Measurements from ENCODE around the gene DAAM2. TPM values are rescaled to one million over a fixed set of nuclear protein-coding genes. Genes with fewer than 3 reads are reported as not detected.

DAAM2 gene
- total RNA-seq, 2 experiments from 2014 or later, result not detected

DNA sequence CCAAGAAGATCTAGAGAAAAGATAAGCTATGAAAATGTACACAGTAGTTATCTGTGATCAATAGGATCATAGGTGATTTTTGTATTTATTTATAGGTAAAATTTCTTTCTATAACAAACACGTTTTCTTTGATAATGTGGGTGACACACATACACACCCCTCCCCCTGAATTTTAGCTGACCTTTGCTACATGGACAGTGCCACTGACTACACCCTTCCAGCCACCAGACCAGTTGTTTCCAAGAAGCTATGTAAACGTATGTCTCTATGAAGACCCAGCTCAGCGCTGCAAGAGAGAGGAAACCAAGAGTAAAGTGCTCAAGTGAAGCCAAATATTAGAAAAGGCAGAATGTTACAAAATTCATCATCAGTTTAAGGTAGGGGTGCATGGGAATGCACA lies 125.8 kb downstream of the DAAM2 start:
- no peaks in the 10 kb centered on the region for H3K36me3 Mint-ChIP-seq (ENCODE audit: low read depth)
- CTCF ChIA-PET, result no interaction called here
- no peaks in the 10 kb centered on the region for H3K27me3 Mint-ChIP-seq
- no peaks in the 10 kb centered on the region for H3K9me3 Mint-ChIP-seq
- POLR2A ChIA-PET, result no interaction called here
- no peak overlapping the region for H3K4me3 Mint-ChIP-seq
- H3K27ac Mint-ChIP-seq, result no peak overlapping the region
- DNase-seq, result no peak
- peaks cover 3% of the 10 kb centered on the region for H3K4me1 Mint-ChIP-seq

DNA sequence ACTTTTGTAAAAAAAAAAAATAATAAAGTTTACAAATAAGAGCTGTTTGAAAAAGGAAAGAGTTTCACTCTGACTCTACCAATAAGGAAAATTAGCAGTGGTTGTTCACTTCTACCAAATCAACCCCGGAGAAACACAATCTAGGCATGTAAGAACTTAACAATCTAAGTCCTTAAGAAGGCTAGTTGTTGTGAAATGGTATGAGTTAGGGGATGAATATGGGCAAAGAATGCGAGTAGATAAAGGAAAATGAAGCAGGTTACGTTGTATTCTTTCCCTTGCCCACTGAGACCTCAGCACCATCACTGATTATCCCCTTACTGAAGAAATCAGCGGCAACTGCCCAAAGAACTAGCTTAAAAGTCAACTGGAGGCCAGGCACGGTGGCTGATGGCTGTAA lies 126.7 kb downstream of the DAAM2 start:
- no peaks in the 10 kb centered on the region for H3K9me3 Mint-ChIP-seq
- no peaks in the 10 kb centered on the region for H3K27me3 Mint-ChIP-seq
- H3K27ac Mint-ChIP-seq, result no peak overlapping the region
- ChIA-PET POLR2A (no interaction called here), CTCF (interaction anchor here (0.7 to 1.0 kb wide), 2 partner anchors 14 to 19 kb away, joined by 3 to 4 read pairs; no protein-coding TSS in a partner anchor)
- H3K4me3 Mint-ChIP-seq, result no peak overlapping the region
- H3K4me1 Mint-ChIP-seq, result peaks cover 4% of the 10 kb centered on the region
- no peak for DNase-seq
- H3K36me3 Mint-ChIP-seq (ENCODE audit: low read depth), result no peaks in the 10 kb centered on the region

DNA sequence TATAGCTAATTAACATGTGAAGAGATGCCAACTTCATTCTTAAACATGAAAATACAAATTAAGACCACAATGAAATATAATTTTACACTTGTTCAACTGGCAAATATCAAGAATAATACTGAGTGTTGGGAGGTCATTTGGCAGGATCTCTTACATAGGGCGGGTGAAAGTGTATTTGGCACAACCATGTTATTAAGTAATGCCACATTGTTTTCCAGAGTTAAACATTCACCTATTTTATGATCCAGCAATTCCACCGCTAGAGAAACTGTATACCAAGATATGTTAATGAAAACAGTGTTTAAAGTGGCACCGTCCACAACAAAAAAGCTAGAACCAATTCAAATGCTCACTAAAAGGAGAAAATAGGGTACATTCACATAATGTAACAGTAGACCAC lies 128.0 kb downstream of the DAAM2 start:
- Mint-ChIP-seq H3K9me3 (no peaks in the 10 kb centered on the region), H3K36me3 (ENCODE audit: low read depth) (no peaks in the 10 kb centered on the region), H3K4me1 (peaks cover 4% of the 10 kb centered on the region), H3K27ac (no peak overlapping the region), H3K4me3 (no peak overlapping the region), H3K27me3 (no peaks in the 10 kb centered on the region)
- no peak for DNase-seq
- ChIA-PET CTCF (interaction anchor here (1.2 kb wide), 1 partner anchor 12 kb away, joined by 6 read pairs; no protein-coding TSS in a partner anchor), POLR2A (no interaction called here)

DNA sequence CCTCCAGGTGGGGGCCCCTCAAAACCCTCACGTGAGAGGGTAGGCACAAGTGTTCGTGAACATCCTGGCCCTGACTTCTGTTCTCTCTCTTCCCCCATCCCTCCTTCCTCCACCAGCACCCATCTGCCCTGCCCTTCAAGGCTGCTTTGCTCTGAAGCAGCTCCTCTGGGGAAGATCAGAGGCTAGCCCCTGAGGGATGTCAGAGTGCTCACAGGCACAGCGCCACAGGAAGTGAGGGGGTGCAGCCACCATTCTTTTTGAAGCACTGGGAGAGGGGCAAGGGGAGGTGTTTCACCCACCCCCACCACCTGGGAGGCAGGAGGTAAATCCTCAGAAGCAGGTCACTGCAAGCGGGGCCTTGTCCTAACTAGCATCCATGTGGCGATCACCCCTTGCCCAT lies 130.6 kb downstream of the DAAM2 start:
- no peaks in the 10 kb centered on the region for H3K27me3 Mint-ChIP-seq
- POLR2A ChIA-PET, result no interaction called here
- peaks cover 4% of the 10 kb centered on the region for H3K36me3 Mint-ChIP-seq (ENCODE audit: low read depth)
- no peak overlapping the region for H3K27ac Mint-ChIP-seq
- no peak for DNase-seq
- CTCF ChIA-PET, result no interaction called here
- no peak overlapping the region for H3K4me3 Mint-ChIP-seq
- peaks cover 7% of the 10 kb centered on the region for H3K4me1 Mint-ChIP-seq
- peaks cover 6% of the 10 kb centered on the region for H3K9me3 Mint-ChIP-seq

DNA sequence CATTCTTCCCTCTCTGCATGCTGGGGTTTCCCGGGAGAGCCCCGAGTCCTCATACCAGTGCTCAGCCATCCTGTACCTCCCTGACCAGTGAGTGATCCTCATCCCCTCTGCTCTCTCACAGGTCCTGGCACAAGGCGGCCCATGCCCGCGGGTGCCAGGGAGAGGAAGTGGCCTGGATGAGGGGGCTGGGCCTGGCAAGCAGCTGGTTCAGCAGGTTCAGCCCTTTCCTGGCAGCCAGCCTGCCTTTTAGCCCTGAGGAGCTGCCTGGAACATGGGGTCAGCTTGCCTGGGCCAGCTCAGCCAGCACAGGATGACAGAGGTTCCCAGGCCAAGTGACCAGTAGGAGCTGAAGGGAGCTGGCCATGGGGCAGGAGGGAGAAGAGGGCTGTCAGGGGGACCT lies 131.2 kb downstream of the DAAM2 start:
- H3K9me3 Mint-ChIP-seq, result peaks cover 6% of the 10 kb centered on the region
- CTCF ChIA-PET, result no interaction called here
- POLR2A ChIA-PET, result no interaction called here

DNA sequence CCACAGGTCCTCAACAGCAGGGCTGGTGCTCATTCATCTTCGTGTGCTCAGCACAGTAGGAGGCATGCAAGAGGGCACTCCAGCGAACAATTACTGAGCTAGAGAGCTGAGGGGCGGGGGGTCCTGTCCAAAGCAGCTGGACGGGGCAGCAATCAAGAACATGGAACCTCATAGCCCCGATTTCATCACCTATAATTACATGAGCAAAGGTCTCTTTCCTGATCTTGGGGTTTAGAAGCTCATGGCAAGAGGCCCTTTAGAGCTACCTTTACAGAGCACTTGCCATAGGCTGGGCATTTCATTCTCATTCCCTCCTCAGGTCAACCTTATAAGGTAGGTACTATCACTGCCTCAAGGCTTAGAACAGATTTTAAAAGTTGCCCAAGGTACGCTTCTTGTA lies 131.7 kb downstream of the DAAM2 start:
- DNase-seq, result no peak
- Mint-ChIP-seq H3K27ac (no peak overlapping the region), H3K36me3 (ENCODE audit: low read depth) (peaks cover 4% of the 10 kb centered on the region), H3K9me3 (peaks cover 6% of the 10 kb centered on the region), H3K27me3 (no peaks in the 10 kb centered on the region), H3K4me1 (peaks cover 7% of the 10 kb centered on the region), H3K4me3 (no peak overlapping the region)
- POLR2A ChIA-PET, result no interaction called here
- CTCF ChIA-PET, result no interaction called here

More for the DNA sequence above, 131.2 kb downstream of the DAAM2 start:
- DNase-seq, result no peak
- peaks cover 7% of the 10 kb centered on the region for H3K4me1 Mint-ChIP-seq
- no peaks in the 10 kb centered on the region for H3K27me3 Mint-ChIP-seq
- peaks cover 4% of the 10 kb centered on the region for H3K36me3 Mint-ChIP-seq (ENCODE audit: low read depth)
- no peak overlapping the region for H3K4me3 Mint-ChIP-seq
- no peak overlapping the region for H3K27ac Mint-ChIP-seq

DNA sequence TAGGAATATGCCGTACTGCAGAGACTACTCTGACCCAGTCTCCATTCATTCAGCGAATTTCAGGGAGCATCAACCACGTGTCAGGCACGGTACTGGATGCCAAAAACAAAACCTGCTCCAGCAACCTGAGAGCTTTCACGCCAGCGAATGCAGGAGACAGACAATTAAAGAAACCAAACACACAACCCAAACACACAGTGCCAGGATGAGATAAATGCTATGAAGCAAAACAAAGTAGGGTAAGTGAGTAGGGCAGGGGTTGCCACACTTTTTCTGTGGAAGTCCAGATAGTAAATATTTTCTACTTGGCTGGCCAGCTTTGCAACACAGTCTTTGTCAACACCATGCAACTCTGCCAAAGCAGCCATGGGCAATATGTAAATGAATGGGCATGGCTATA lies 132.1 kb downstream of the DAAM2 start:
- POLR2A ChIA-PET, result no interaction called here
- CTCF ChIA-PET, result interaction anchor here (0.6 kb wide), 1 partner anchor 1917 kb away, joined by 3 read pairs; no protein-coding TSS in a partner anchor
- Mint-ChIP-seq H3K9me3 (peaks cover 6% of the 10 kb centered on the region), H3K27ac (no peak overlapping the region), H3K4me1 (peaks cover 9% of the 10 kb centered on the region), H3K4me3 (no peak overlapping the region), H3K36me3 (ENCODE audit: low read depth) (peaks cover 4% of the 10 kb centered on the region), H3K27me3 (no peaks in the 10 kb centered on the region)
- DNase-seq, result no peak

DNA sequence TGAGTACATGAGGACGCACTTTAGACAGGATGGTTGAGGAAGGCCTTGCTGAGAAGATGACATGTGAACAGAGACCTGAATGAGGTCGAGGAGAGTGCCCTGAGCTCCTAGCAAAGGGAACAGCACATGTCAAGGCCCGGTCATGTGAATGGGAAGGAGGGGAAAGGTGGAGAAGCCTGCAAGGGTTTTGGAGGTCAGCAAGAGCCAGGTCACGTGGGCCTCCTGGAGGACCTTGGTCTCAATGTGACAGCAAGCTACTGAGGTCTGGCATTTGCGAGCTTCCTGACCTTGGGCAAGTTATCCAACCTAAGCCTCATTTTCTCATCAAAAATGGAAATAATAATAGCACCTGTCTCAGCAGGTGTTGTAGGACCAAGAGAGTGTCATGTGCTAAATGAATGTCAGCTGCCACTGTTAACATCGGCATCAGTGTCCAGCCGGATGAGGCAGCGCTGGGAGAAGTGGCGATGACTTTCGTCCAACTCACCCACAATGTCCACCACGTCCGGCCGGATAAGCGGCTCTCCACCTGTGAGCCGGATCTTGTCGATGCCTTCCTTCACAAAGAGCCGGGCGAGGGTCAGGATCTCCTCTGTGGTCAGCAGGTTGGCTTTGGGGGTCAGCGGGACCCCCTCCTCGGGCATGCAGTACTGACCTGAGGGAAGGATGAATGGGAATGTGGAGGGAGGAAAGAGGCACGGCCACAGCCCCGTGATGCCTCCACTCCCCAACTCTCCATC lies 133.2 kb downstream of the DAAM2 start:
- Mint-ChIP-seq H3K4me1 (peaks cover 11% of the 10 kb centered on the region), H3K9me3 (peaks cover 6% of the 10 kb centered on the region), H3K27me3 (no peaks in the 10 kb centered on the region), H3K36me3 (ENCODE audit: low read depth) (peaks cover 4% of the 10 kb centered on the region), H3K4me3 (no peak overlapping the region), H3K27ac (no peak overlapping the region)
- no peak for DNase-seq
- ChIA-PET POLR2A (no interaction called here), CTCF (no interaction called here)

DNA sequence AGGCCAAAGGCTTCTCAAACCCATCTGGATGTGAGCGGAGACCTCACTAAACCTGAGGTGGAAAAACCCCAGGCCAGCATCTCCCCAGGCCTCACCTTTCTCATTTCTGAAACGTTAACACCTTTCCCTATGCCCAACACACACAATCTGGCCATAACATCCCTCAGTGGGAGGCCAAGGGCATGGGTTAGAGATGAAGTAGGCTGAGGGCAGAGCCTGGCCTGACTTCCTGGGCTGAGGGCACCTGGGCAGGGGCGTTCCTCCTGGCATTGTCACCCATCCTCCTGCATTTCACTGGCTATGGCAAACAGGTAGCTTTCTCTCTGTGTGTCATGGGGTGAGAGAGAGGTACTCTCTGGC lies 133.7 kb downstream of the DAAM2 start:
- Mint-ChIP-seq H3K4me3 (no peak overlapping the region), H3K4me1 (peaks cover 11% of the 10 kb centered on the region), H3K27ac (peak overlapping the region; percentile 2), H3K36me3 (ENCODE audit: low read depth) (peaks cover 4% of the 10 kb centered on the region), H3K9me3 (peaks cover 6% of the 10 kb centered on the region), H3K27me3 (no peaks in the 10 kb centered on the region)
- ChIA-PET CTCF (no interaction called here), POLR2A (no interaction called here)
- no peak for DNase-seq

DNA sequence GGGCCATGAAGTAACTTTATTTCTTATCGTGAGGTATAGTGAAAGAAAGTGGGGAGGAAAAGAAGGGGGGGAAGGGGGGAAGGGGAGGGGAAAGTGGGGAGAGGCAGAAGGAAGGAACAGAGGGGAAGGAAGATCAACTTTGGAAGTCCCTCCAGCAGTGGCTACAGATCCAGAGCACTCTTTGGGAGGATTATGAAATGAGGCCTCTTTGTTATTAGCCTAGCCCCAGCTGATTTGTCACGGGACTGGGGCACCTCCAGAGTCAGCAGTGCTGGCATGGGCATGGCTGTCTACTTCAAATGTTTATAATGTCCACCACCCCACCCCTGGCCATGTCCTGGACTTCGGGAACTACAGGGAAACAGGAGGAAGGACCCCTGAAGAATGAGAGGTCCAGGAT lies 134.5 kb downstream of the DAAM2 start:
- no peaks in the 10 kb centered on the region for H3K27me3 Mint-ChIP-seq
- ChIA-PET POLR2A (no interaction called here), CTCF (no interaction called here)
- DNase-seq, result no peak
- H3K27ac Mint-ChIP-seq, result no peak overlapping the region
- peaks cover 11% of the 10 kb centered on the region for H3K4me1 Mint-ChIP-seq
- peaks cover 6% of the 10 kb centered on the region for H3K9me3 Mint-ChIP-seq
- no peak overlapping the region for H3K4me3 Mint-ChIP-seq
- peaks cover 4% of the 10 kb centered on the region for H3K36me3 Mint-ChIP-seq (ENCODE audit: low read depth)

DNA sequence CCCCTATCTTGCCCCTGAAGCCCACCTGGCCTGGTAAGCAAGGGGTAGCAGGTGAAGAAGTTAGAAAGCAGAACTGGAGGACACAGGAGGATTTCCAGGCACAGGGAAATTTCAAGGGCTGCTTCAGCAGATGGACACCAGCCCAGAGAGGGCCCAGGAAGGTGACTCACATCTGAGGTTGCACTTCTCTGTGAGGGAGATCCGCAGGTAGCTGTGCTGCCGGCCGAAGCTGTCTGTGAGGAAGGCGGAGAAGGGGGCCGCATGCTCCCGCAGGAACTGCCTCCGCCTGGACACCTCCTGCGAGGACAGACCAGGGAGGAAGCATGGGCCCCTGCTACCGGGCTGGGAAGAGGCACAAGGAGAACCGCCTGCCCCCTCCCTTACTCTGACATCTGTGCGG lies 135.0 kb downstream of the DAAM2 start:
- Mint-ChIP-seq H3K4me3 (no peak overlapping the region), H3K36me3 (ENCODE audit: low read depth) (peaks cover 4% of the 10 kb centered on the region), H3K27ac (no peak overlapping the region), H3K27me3 (no peaks in the 10 kb centered on the region), H3K4me1 (peaks cover 11% of the 10 kb centered on the region), H3K9me3 (peaks cover 6% of the 10 kb centered on the region)
- DNase-seq, result no peak
- ChIA-PET CTCF (no interaction called here), POLR2A (no interaction called here)

DNA sequence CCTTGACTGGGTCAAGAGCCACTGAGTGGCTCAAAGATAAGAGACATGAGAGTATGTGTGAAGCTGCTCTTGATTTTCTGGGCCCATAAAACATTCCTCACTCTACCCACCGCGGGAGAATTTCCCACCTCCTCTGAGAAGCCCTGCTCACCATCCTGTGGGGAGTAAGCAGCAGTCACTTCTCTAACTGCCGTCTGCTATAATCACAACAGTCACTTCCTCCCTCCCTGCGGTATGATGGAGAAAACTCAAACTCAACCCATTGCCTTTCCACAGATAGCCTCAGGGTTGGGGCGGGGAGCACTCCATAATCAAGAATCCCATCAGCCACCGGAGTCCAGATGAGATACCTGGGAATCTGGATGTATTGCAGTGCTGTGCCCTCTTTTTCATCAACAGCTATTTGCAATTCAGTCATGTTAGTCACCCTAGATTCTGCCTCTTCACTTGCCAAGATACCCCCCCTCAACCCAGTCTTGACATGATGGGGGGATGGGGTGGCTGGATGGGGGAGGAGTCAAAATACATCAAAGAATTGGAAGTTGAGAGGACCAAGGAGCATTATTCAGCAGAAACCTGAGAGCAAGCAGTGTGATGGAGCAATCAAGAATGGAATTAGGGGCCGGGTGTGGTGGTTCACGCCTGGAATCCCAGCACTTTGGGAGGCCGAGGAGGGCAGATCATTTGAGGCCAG lies 137.0 kb downstream of the DAAM2 start:
- H3K27ac Mint-ChIP-seq, result no peak overlapping the region
- H3K27me3 Mint-ChIP-seq, result peaks cover 2% of the 10 kb centered on the region
- H3K4me1 Mint-ChIP-seq, result peaks cover 10% of the 10 kb centered on the region

DNA sequence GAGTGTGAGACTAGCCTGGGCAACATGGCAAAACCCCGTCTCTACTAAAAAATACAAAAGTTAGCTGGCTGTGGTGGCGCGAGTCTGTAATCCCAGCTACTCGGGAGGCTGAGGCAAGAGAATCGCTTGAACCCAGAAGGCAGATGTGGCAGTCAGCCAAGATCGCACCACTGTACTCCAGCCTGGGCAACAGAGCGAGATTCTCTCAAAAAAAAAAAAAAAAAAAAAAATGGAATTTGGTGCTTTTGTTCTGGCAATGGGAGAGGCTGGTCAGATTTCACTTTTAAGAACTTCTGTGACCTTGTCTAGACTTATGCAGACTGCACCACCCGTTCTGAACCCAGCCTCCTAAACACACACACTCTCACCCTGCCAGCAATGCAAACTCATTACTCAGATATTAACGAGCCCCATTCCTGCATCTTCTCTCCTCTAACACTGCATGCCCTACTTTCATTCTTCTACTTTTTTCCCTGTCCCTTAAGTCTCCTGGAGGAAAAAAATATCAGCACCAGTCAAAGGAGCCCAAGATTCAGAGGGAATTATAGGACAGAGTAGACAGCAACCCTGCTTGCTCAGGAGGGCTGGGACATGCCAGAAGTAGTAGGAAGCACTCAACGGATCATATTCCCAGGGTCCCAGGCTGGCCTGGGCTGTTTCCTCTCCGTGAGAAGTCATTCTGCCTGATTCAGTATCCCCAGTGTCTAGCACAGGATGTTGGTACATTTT lies 137.7 kb downstream of the DAAM2 start:
- POLR2A ChIA-PET, result no interaction called here

More for the DNA sequence above, 137.0 kb downstream of the DAAM2 start:
- no peak for DNase-seq
- ChIA-PET POLR2A (no interaction called here), CTCF (no interaction called here)
- H3K36me3 Mint-ChIP-seq (ENCODE audit: low read depth), result peaks cover 4% of the 10 kb centered on the region
- peaks cover 6% of the 10 kb centered on the region for H3K9me3 Mint-ChIP-seq
- H3K4me3 Mint-ChIP-seq, result no peak overlapping the region

More for the DNA sequence above, 137.7 kb downstream of the DAAM2 start:
- peaks cover 2% of the 10 kb centered on the region for H3K27me3 Mint-ChIP-seq
- CTCF ChIA-PET, result interaction anchor here (1.4 kb wide), 1 partner anchor 12 kb away, joined by 3 read pairs; no protein-coding TSS in a partner anchor
- DNase-seq, result no peak
- H3K4me3 Mint-ChIP-seq, result no peak overlapping the region
- H3K9me3 Mint-ChIP-seq, result peaks cover 6% of the 10 kb centered on the region
- peaks cover 4% of the 10 kb centered on the region for H3K36me3 Mint-ChIP-seq (ENCODE audit: low read depth)
- peaks cover 10% of the 10 kb centered on the region for H3K4me1 Mint-ChIP-seq
- no peak overlapping the region for H3K27ac Mint-ChIP-seq

All from activated CD4-positive, alpha-beta T cell treated with anti-CD3 and anti-CD28 coated beads, Interleukin-2, amount 10 ng/mL, durations not matched to agents 7 days and 5 days (primary cell).